DMS153 (cell line): ENCODE results near the gene SLC7A11.

Source experiments
- DNase-seq: peaks from one replicate; lab custom pipeline; 2025; lab: John Stamatoyannopoulos, UW

The SLC7A11 gene

DNA sequence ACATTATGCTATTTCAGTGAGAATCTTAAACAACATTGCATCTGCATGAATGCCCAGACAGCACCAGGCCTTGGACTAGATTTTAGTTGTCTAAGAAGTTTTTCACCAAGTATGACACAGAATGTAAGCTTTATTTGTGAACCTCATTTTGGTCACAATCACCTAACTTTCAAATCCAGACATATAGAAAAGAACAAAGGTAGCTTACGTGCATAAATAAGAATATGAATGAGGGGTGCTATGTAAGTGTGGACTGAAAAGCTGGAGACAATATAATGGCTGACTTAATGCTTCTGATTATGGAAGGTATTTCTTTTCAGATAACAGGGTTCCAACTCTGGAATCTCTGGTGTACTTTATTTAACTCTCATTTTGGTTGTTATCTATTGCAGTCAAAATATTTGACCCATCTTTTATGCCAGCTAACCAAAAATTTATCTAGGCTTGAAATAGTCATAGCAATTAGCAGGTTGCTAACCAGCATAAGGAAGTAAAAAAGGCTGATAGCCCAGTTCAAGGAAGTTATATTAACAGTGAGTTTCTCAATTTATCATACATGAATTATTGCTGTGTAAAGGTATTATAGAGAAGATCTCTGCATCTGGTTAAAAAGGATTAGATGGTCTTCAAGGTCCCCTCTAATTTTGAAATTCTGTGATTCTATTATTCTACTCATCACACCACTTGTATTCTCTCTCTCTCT lies 36.5 kb downstream of the SLC7A11 start:
- no peak for DNase-seq

GRCh38 chr4:138204507-138204906 lies 37.6 kb downstream of the SLC7A11 start:
- DNase-seq = peak; percentile 94

- peak; percentile 62 for DNase-seq
These were observed 39.5 kb downstream of the SLC7A11 start for GRCh38 chr4:138202686-138203085.

DNA sequence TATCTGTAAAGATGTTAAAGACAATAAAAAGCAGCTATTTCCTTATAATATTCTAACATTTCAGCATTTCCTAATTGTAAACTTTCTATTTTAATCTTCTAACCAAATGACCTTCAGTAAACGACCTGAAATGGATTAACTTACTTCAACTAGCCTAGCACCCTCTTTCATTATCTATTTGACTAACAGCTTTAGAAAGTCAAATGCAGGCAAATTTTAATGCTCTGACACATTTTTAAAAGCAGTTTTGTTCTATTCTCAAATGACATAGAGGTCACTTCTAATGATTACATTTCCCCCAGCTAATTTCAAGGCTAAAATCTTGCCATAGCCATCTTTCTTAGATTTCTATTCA lies 41.9 kb downstream of the SLC7A11 start:
- no peak for DNase-seq

DNA sequence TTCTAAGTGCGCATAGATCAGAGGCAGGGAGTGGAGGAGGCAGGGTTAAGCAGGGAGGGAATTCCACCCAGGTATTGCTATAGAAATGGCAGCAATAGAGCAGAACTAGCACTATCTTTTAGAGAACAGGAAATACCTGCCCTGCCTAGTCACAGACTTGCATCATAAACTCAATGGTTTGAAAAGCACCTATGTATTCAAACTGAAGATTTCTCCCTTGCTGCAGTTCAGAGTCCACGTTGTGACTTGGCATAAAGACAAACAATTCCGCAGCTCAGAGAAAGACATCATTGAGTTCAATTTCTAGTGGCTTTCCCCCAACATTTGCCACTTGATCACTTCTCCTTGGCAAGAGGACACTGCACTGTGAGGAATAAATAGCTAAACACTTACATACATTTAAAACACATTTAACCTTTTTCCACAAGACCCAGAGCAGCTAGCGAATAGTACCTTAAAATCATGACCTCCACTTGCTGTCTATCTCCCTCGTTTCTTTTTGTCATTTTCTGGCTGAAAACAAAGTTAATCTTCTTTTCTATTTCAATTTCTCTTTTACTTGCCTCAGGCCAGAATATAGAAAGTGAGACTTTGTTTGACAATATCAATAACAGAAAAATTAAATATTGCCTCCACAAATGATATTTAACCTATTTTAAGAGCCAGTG lies 42.4 kb downstream of the SLC7A11 start:
- peak; percentile 90 for DNase-seq

GRCh38 chr4:138196153-138196552 lies 46.0 kb downstream of the SLC7A11 start:
- no peak for DNase-seq

- no peak for DNase-seq
These were observed 48.2 kb downstream of the SLC7A11 start for GRCh38 chr4:138193963-138194362.

GRCh38 chr4:138192113-138192512 lies 50.0 kb downstream of the SLC7A11 start:
- DNase-seq = no peak

- DNase-seq = no peak
These were observed 51.7 kb downstream of the SLC7A11 start for GRCh38 chr4:138190452-138190858.

DNA sequence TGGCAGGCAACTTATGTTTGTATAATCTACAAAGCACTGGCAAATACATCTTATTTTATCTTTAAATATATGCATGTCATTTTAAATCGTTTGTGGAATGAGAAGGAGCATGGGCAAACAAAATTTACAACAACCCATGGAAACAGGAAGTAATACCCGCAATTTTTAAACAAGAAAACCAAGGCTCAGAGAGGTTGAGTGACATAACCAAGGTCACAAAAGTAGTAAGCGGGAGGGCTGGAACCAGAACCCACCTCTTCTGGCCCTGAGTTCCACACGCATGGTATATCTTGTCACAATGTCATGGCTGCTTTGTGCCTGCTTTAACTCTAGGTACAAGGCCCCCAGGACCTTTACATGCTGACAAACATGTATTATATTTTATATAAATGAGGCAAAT lies 52.9 kb downstream of the SLC7A11 start:
- DNase-seq = no peak

DNA sequence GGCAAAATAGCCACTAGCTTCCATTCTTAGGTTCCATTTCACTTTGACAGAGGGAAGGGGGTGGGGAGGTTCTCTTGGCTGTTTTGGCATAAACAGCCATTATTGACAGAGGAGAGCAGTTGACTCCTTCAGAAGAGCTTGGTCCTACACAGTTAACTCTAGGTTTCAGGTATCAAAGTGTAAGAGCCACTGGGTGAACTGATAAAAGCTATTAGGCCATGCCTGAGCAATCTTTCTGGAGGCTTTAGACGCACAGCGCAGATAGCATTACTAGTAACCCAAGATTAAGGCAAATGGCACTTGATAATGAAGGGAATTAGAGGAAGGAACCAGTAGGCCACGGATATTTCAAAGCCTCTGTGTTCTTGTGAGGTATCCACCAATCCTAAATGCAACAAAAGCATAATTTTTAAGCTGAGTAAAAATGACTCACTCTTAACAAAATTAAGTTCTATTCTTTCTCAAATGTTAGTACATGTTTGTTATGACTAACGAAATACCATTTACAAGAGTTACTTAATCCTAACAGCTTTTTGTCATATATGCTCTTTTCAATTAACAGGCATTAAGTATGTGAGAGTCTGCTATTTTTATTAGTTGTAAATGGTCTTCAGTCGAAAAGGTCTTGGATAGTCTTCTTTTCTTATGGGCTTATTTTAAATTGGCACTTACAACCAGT lies 53.6 kb downstream of the SLC7A11 start:
- no peak for DNase-seq

- DNase-seq = no peak
These were observed 56.1 kb downstream of the SLC7A11 start for GRCh38 chr4:138185859-138186645.

GRCh38 chr4:138184886-138185285 lies 57.3 kb downstream of the SLC7A11 start:
- no peak for DNase-seq

- peak; percentile 15 for DNase-seq
These were observed 59.2 kb downstream of the SLC7A11 start for GRCh38 chr4:138182838-138183426.

GRCh38 chr4:138181287-138181686 lies 60.9 kb downstream of the SLC7A11 start:
- DNase-seq = no peak

GRCh38 chr4:138178566-138178965 lies 63.6 kb downstream of the SLC7A11 start:
- DNase-seq = no peak

DNA sequence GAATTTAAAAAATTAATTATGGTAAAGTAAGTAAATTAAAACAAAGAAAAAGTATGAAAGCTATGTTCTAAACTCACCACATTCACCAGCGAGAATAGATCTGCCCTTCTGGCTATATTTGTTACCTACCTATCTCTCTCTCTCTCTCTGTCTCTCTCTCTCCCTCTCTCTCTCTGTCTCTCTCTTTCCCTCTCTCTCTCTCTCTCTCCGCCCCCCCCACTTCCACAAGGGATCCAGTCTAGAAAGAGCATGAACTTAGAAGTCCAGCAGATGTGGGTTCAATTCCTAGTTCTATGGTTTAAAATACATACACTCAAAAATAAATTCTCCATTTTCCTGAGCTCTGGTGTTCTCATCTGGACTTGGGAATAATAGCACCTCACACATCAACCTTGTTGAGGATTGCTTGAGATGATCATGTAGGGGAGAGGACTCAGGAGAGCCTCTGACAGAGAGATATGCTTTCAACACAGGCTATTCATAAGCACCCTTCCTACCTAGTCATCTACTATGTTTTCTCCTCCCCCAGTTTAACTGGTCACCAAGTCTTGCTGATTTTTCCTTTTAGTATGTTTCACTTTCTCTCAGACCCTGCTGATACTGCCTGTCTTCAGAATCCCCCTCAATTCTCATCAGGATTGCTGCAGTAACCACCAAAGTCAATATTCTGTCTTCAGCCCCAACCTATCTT lies 64.7 kb downstream of the SLC7A11 start:
- no peak for DNase-seq

DNA sequence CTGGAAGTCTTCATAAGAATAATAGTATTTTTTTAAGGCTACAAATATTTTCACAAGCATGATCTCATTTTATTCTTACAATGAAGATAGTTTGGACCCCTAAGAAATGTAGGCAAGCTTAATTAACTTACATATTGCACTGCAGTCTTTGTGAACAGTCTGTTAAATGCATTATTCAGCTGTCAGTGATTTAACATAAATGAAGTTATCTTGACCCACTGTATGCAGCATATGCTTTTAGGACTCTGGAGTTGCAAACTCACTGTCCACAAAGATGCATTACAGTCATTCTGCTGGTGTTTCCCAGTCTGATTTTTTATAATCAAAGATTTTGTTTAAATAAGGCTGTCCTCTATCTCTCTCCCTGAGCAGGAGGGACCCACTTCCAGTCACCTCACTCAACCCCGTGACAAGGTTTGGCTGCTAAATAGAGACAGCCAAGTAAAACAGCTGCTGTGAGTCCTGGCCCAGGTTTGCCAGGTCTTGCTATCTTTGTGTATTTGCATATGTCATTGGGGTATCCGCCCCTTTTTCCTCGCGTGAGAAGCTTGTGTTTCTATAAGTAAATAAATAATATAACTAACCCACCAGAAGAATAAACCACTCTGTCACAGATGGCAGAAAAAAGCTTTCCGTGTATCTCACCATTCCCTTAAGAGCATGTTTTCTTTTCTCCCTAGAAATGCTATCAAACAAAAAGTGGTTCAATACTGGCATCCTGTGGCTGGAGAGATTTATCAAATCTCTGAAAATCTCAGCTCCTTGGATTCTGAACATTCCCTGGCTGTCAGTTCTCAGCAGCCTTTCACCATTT lies 67.0 kb downstream of the SLC7A11 start:
- peak; percentile 96 for DNase-seq

GRCh38 chr4:138164208-138164607 lies 77.9 kb downstream of the SLC7A11 start:
- no peak for DNase-seq

- no peak for DNase-seq
These were observed 79.0 kb downstream of the SLC7A11 start for GRCh38 chr4:138163171-138163570.

- no peak for DNase-seq
These were observed 79.9 kb downstream of the SLC7A11 start for GRCh38 chr4:138162259-138162658.
